Measurements from ENCODE around the gene CLEC18B.
"Not testable (repeated sequence)": the region's sequence is repeated elsewhere in the genome, so short reads cannot be mapped to it uniquely, and the experiment has no call there.

DNA sequence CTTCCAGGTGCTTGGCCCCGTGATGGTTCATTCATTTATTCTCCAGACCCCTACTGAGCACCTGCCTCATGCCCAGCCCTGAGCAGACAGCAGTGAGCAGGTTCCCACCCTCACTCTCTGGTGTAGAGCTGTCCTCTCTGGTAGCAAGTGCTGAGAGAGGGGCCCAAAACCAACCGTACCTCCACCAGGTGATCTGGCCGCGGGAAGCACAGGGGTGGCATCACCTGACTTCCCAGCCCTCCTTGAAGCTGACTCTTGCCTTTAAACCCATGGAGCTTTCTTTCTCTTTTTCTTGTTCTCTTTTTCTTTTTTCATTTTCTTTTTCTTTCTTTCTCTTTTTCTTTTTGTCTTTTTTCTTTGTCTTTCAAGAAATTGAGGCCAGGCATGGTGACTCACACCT is 21.0 kb downstream of the CLEC18B start:
- TF ChIP-seq CTCF (IDR thresholded peaks at IDR 0.05; ENCODE audit: insufficient read depth, low read length, poor library complexity, severe bottlenecking); EZH2phosphoT487 (conservative IDR thresholded peaks at IDR 0.05; ENCODE audit: low read length): not testable (repeated sequence)
